ENCODE data around the gene TTLL7.

DNA sequence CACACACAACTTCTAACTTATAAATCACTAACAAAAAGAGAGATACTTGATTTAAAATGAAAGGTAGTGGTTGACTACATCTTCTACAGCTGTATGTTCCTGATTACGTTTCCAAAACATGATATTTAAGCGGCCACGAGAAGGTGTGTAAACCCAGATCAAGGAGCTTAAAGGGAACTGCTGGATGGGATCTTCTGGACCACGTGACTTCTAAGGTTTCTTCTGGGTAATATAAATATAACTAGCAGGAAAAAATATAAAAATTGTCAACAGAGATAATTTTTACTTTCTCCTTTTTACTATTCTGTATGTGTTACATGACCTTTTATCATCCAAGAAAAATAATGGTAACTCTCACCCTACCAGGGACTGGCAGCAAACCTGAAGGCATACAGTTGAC, 66.2 kb downstream of the TTLL7 start:
- TF ChIP-seq, protein P1, sequence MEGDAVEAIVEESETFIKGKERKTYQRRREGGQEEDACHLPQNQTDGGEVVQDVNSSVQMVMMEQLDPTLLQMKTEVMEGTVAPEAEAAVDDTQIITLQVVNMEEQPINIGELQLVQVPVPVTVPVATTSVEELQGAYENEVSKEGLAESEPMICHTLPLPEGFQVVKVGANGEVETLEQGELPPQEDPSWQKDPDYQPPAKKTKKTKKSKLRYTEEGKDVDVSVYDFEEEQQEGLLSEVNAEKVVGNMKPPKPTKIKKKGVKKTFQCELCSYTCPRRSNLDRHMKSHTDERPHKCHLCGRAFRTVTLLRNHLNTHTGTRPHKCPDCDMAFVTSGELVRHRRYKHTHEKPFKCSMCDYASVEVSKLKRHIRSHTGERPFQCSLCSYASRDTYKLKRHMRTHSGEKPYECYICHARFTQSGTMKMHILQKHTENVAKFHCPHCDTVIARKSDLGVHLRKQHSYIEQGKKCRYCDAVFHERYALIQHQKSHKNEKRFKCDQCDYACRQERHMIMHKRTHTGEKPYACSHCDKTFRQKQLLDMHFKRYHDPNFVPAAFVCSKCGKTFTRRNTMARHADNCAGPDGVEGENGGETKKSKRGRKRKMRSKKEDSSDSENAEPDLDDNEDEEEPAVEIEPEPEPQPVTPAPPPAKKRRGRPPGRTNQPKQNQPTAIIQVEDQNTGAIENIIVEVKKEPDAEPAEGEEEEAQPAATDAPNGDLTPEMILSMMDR (IDR thresholded peaks at IDR 0.05; ENCODE audit: insufficient read depth, low read length, poor library complexity, severe bottlenecking): no peak
- no peak for TF ChIP-seq EZH2phosphoT487 (conservative IDR thresholded peaks at IDR 0.05; ENCODE audit: low read length)
